ENCODE data around the gene UNC50.

DNA sequence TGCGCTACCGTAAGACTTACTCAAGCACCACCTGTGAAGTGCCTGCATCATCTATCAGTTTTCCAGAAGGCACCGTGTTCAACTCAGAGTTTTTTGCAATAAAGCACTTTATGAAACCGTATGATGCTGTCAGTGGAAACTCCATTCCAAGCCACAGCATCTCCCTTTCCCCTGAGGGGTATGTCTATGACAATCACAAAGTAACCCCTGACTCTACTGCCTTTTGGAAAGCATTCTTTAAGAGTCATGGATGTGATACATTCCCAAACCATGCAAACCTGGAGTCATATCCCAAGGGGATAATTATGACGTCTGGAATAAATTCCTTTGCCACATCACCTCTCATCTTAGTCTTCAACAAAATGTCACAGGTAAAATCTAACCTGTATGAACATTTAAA, 39.2 kb downstream of the UNC50 start:
- TF ChIP-seq POLR2A (IDR thresholded peaks at IDR 0.05; ENCODE audit: low read length) = no peak
- TF ChIP-seq GATA1 (IDR thresholded peaks at IDR 0.05; ENCODE audit: low read depth, low read length) = no peak

Measured in erythroblast (primary cell).